Measurements from ENCODE around the gene CCDC70. TPM values are rescaled to one million over a fixed set of nuclear protein-coding genes. Genes with fewer than 3 reads are reported as not detected.

Gene CCDC70
- polyA plus RNA-seq, 1 donor from 2014 or later, result not detected

GRCh38 chr13:51912511-51913225, 50.9 kb downstream of the CCDC70 start:
- no peaks in the 10 kb centered on the region for H3K27me3 ChIP-seq (ENCODE audit: insufficient read depth, low read depth, low read length)
- H3K9ac ChIP-seq (ENCODE audit: low read length), result no peak overlapping the region
- TF ChIP-seq SMC3 (conservative IDR thresholded peaks at IDR 0.05; ENCODE audit: poor library complexity), result no peak
- H3K4me3 ChIP-seq (ENCODE audit: low read length), result peak overlapping the region; percentile 46
- no peaks in the 10 kb centered on the region for H3K79me2 ChIP-seq (replicated peaks; ENCODE audit: insufficient read depth, low read length)
- peak overlapping the region; percentile 81 for H3K27ac ChIP-seq (ENCODE audit: low read length)
- peak overlapping the region; percentile 34 for H3K4me2 ChIP-seq (ENCODE audit: low read length)
- H3F3A ChIP-seq (ENCODE audit: insufficient read depth, low read length, poor library complexity, severe bottlenecking), result no peaks in the 10 kb centered on the region
- H4K20me1 ChIP-seq (ENCODE audit: insufficient read depth), result no peaks in the 10 kb centered on the region
- no peaks in the 10 kb centered on the region for H3K36me3 ChIP-seq (ENCODE audit: insufficient read depth, low read length)
- H2AFZ ChIP-seq (ENCODE audit: low read depth, low read length), result no peak overlapping the region
- no peaks in the 10 kb centered on the region for H3K9me3 ChIP-seq (ENCODE audit: low read length)
- no peaks in the 10 kb centered on the region for H3K9me2 ChIP-seq (ENCODE audit: insufficient read depth, low read length)

GRCh38 chr13:51913421-51914136, 51.8 kb downstream of the CCDC70 start:
- Histone ChIP-seq H3K27me3 (ENCODE audit: insufficient read depth, low read depth, low read length) (no peaks in the 10 kb centered on the region), H4K20me1 (ENCODE audit: insufficient read depth) (no peaks in the 10 kb centered on the region), H3K4me2 (ENCODE audit: low read length) (peak overlapping the region; percentile 34), H3K27ac (ENCODE audit: low read length) (peak overlapping the region; percentile 81), H3K9ac (ENCODE audit: low read length) (peak overlapping the region; percentile 44), H3K36me3 (ENCODE audit: insufficient read depth, low read length) (no peaks in the 10 kb centered on the region), H3K9me2 (ENCODE audit: insufficient read depth, low read length) (no peaks in the 10 kb centered on the region), H3K79me2 (replicated peaks; ENCODE audit: insufficient read depth, low read length) (no peaks in the 10 kb centered on the region), H2AFZ (ENCODE audit: low read depth, low read length) (no peak overlapping the region), H3K4me3 (ENCODE audit: low read length) (peak overlapping the region; percentile 46), H3F3A (ENCODE audit: insufficient read depth, low read length, poor library complexity, severe bottlenecking) (no peaks in the 10 kb centered on the region), H3K9me3 (ENCODE audit: low read length) (no peaks in the 10 kb centered on the region)
- TF ChIP-seq EZH2 (IDR thresholded peaks at IDR 0.05; ENCODE audit: borderline replicate concordance, insufficient read depth, low read length, poor library complexity, severe bottlenecking), result no peak
- TF ChIP-seq RAD21 (conservative IDR thresholded peaks at IDR 0.05), result no peak
- peak; percentile 87 for TF ChIP-seq EP300 (conservative IDR thresholded peaks at IDR 0.05; ENCODE audit: poor library complexity, severe bottlenecking)
- peak; percentile 53 for TF ChIP-seq CTCF (IDR thresholded peaks at IDR 0.05; ENCODE audit: poor library complexity, severe bottlenecking)

- Histone ChIP-seq H3K4me3 (ENCODE audit: low read length) (peak overlapping the region; percentile 46), H3K9me2 (ENCODE audit: insufficient read depth, low read length) (no peaks in the 10 kb centered on the region), H3K27me3 (ENCODE audit: insufficient read depth, low read depth, low read length) (no peaks in the 10 kb centered on the region), H3K27ac (ENCODE audit: low read length) (peak overlapping the region; percentile 81), H3K36me3 (ENCODE audit: insufficient read depth, low read length) (no peaks in the 10 kb centered on the region), H3K9ac (ENCODE audit: low read length) (peak overlapping the region; percentile 44), H4K20me1 (ENCODE audit: insufficient read depth) (no peaks in the 10 kb centered on the region), H3K4me2 (ENCODE audit: low read length) (peak overlapping the region; percentile 34), H2AFZ (ENCODE audit: low read depth, low read length) (no peak overlapping the region), H3F3A (ENCODE audit: insufficient read depth, low read length, poor library complexity, severe bottlenecking) (no peaks in the 10 kb centered on the region), H3K9me3 (ENCODE audit: low read length) (no peaks in the 10 kb centered on the region), H3K79me2 (replicated peaks; ENCODE audit: insufficient read depth, low read length) (no peaks in the 10 kb centered on the region)
- TF ChIP-seq POLR2AphosphoS5 (IDR thresholded peaks at IDR 0.05) (no peak), REST (IDR thresholded peaks at IDR 0.05; ENCODE audit: borderline replicate concordance) (no peak), EP300 (conservative IDR thresholded peaks at IDR 0.05; ENCODE audit: poor library complexity, severe bottlenecking) (no peak), EZH2 (IDR thresholded peaks at IDR 0.05; ENCODE audit: borderline replicate concordance, insufficient read depth, low read length, poor library complexity, severe bottlenecking) (no peak), MXI1 (conservative IDR thresholded peaks at IDR 0.05; ENCODE audit: poor library complexity, severe bottlenecking) (no peak), RAD21 (conservative IDR thresholded peaks at IDR 0.05) (no peak), CTCF (IDR thresholded peaks at IDR 0.05; ENCODE audit: poor library complexity, severe bottlenecking) (no peak), TAF1 (IDR thresholded peaks at IDR 0.05; ENCODE audit: low read depth) (no peak), SMC3 (conservative IDR thresholded peaks at IDR 0.05; ENCODE audit: poor library complexity) (no peak)
Observed at GRCh38 chr13:51914137-51914493, 52.3 kb downstream of the CCDC70 start.

Data from neural cell (in vitro differentiated cells).